Ovary (tissue), 3 donors: ENCODE data around the gene FBXO27.

Experiments
- CTCF ChIP-seq, 3 donors: fragments of 450-650 bp in 2 of 3; fragments of 200-600 bp in 1 of 3; IDR thresholded peaks; one replicate each; pipeline versions ENCODE4 v1.5.1 to v1.8.0; 2016 to 2022; ENCODE audit warnings: antibody characterized with exemption in 3 of 3, mild to moderate bottlenecking in 1 of 3
- POLR2A ChIP-seq: fragments of 450-650 bp; IDR thresholded peaks from one replicate; pipeline ENCODE4 v1.6.1; 2017; ENCODE audit warnings: antibody characterized with exemption, mild to moderate bottlenecking, moderate library complexity
- donor health status: DM: no; HTN: no; CAD: no.

- TF ChIP-seq CTCF (IDR thresholded peaks at IDR 0.05): no peak
- no peak for TF ChIP-seq POLR2A
Observed at GRCh38 chr19:39001041-39001440, 31.3 kb downstream of the FBXO27 start.
